Smooth muscle cell of the umbilical artery (primary cell): Measurements from ENCODE around the gene IFI6. TPM values are rescaled to one million over a fixed set of nuclear protein-coding genes. Genes with fewer than 3 reads are reported as not detected.

ENCODE experiments used
- total RNA-seq: library from RNA; depleted of rRNA; stranded (reverse); fragments of >200 nt; gene quantifications from 2 replicates; pipeline ENCODE4 v1.2.3, GENCODE V29; 2014

IFI6 gene
- total RNA-seq = 13.2 and 23.2 TPM in 2 replicates

GRCh38 chr1:27671964-27672749 lies at the start of gene IFI6:
Gene IFI6, minus strand, starts transcription at chr1:27672192. Its CDS starts 2,878 bp downstream, at chr1:27669314.

GRCh38 chr1:27634985-27635367 lies 37.0 kb downstream of the IFI6 start, which contains the start of gene FGR:
Gene FGR, minus strand, starts transcription at chr1:27635185. Its CDS starts 11,269 bp downstream, at chr1:27623916.

Other genes starting within 250 kb of the IFI6 start
- 12.5 and 36.5 TPM in 2 replicates for gene WASF2, start 182.0 kb downstream of the IFI6 start, total RNA-seq
- gene AHDC1, start 68.0 kb downstream of the IFI6 start, total RNA-seq = 8.0 and 15.5 TPM in 2 replicates
- not detected in 2 replicates for gene FGR, start 37.0 kb downstream of the IFI6 start, total RNA-seq
- gene FAM76A, start 53.8 kb upstream of the IFI6 start, total RNA-seq = 11.8 and 12.2 TPM in 2 replicates
- gene STX12, start 101.0 kb upstream of the IFI6 start, total RNA-seq = 82.8 and 83.1 TPM in 2 replicates
- gene PPP1R8, start 158.6 kb upstream of the IFI6 start, total RNA-seq = 38.6 and 46.5 TPM in 2 replicates
- gene THEMIS2, start 200.4 kb upstream of the IFI6 start, total RNA-seq = 3.8 and 3.9 TPM in 2 replicates
- 31.5 and 35.6 TPM in 2 replicates for gene RPA2, start 242.4 kb upstream of the IFI6 start, total RNA-seq